ENCODE data around the gene DBT.
A peak's percentile ranks its signal among the peaks of the same experiment; 100 is the strongest.
"Not testable (repeated sequence)": the region's sequence is repeated elsewhere in the genome, so short reads cannot be mapped to it uniquely, and the experiment has no call there.

Gene DBT

GRCh38 chr1:100249537-100250257 is at the start of gene DBT:
TSS of gene DBT (minus strand) at chr1:100249834. CDS start at chr1:100249820, 14 bp downstream.
- peak within 1 kb of the TSS; percentile 98 for H3K27ac ChIP-seq
- no peak for TF ChIP-seq CTCF (conservative IDR thresholded peaks at IDR 0.05)
- no peak for TF ChIP-seq ZFX (IDR thresholded peaks at IDR 0.05)

- no peak overlapping the region for H3K27ac ChIP-seq
- TF ChIP-seq CTCF (conservative IDR thresholded peaks at IDR 0.05): no peak
- no peak for TF ChIP-seq ZFX (IDR thresholded peaks at IDR 0.05)
These were observed 48.9 kb upstream of the DBT start for GRCh38 chr1:100298512-100298911.

GRCh38 chr1:100296997-100297396 is 47.4 kb upstream of the DBT start:
- H3K27ac ChIP-seq: not testable (repeated sequence)

GRCh38 chr1:100296140-100296539 is 46.5 kb upstream of the DBT start:
- no peak overlapping the region for H3K27ac ChIP-seq
- TF ChIP-seq ZFX (IDR thresholded peaks at IDR 0.05): no peak
- TF ChIP-seq CTCF (conservative IDR thresholded peaks at IDR 0.05): no peak

- TF ChIP-seq CTCF (conservative IDR thresholded peaks at IDR 0.05) (no peak), ZFX (IDR thresholded peaks at IDR 0.05) (no peak)
- H3K27ac ChIP-seq: no peak overlapping the region
These were observed 43.1 kb upstream of the DBT start for GRCh38 chr1:100292711-100293110.

- H3K27ac ChIP-seq: no peak overlapping the region
- TF ChIP-seq ZFX (IDR thresholded peaks at IDR 0.05): no peak
- TF ChIP-seq CTCF (conservative IDR thresholded peaks at IDR 0.05): no peak
These were observed 40.7 kb upstream of the DBT start for GRCh38 chr1:100290291-100290690.

GRCh38 chr1:100287162-100287561 is 37.5 kb upstream of the DBT start:
- TF ChIP-seq CTCF (conservative IDR thresholded peaks at IDR 0.05) (no peak), ZFX (IDR thresholded peaks at IDR 0.05) (no peak)
- H3K27ac ChIP-seq: no peak overlapping the region

- TF ChIP-seq CTCF (conservative IDR thresholded peaks at IDR 0.05) (no peak), ZFX (IDR thresholded peaks at IDR 0.05) (no peak)
- no peak overlapping the region for H3K27ac ChIP-seq
These were observed 35.0 kb upstream of the DBT start for GRCh38 chr1:100284591-100284990.
